Natural killer cell (primary cell): ENCODE results near the gene CHCHD3. TPM values are rescaled to one million over a fixed set of nuclear protein-coding genes. Genes with fewer than 3 reads are reported as not detected.

Experiments
- ATAC-seq, 3 donors: fragments of 150-1000 bp in 2 of 3; fragments of 200-7000 bp in 1 of 3; cut with Tn5 transposase; 1 replicate in 1 of 3; 2 replicates in 2 of 3; pipeline ENCODE4 v1.10.0; 2021; ENCODE audit warnings: mild to moderate bottlenecking in 2 of 3, moderate library complexity in 2 of 3
- DNase-seq, 2 donors: peaks; one replicate each; pipeline versions ENCODE4 v3.0.0 to v3.0.0-alpha.2; 2013 to 2021; ENCODE audit warnings: mixed read lengths in 1 of 2
- H3K27ac ChIP-seq: one replicate; pipeline ENCODE4 v1.5.1; 2013; ENCODE audit warnings: mild to moderate bottlenecking, low read length
- H3K27me3 ChIP-seq: one replicate; pipeline ENCODE4 v1.6.1; 2013; ENCODE audit warnings: low read length; ENCODE audit not compliant: control insufficient read depth, insufficient read depth
- H3K36me3 ChIP-seq: one replicate; pipeline ENCODE4 v1.6.1; 2013; ENCODE audit warnings: low read length; ENCODE audit not compliant: control insufficient read depth, insufficient read depth
- H3K4me1 ChIP-seq: one replicate; pipeline ENCODE4 v1.6.1; 2013; ENCODE audit warnings: low read length; ENCODE audit not compliant: control insufficient read depth, insufficient read depth
- H3K4me3 ChIP-seq: one replicate; pipeline ENCODE4 v1.5.1; 2013; ENCODE audit warnings: low read length
- H3K9me3 ChIP-seq: one replicate; pipeline ENCODE4 v1.6.1; 2013; ENCODE audit warnings: low read length; ENCODE audit not compliant: control insufficient read depth, insufficient read depth
- H3K27ac Mint-ChIP-seq, 2 donors: one replicate each; pipeline ENCODE4 v1.8.0; 2022; ENCODE audit warnings: mild to moderate bottlenecking in 2 of 2, mixed read lengths in 2 of 2, moderate library complexity in 1 of 2
- H3K27me3 Mint-ChIP-seq, 2 donors: one replicate each; pipeline ENCODE4 v1.8.0; 2022; ENCODE audit warnings: low read depth in 2 of 2, mixed read lengths in 2 of 2
- H3K36me3 Mint-ChIP-seq: one replicate; pipeline ENCODE4 v1.8.0; 2022; ENCODE audit warnings: mixed read lengths
- H3K4me1 Mint-ChIP-seq, 2 donors: one replicate each; pipeline ENCODE4 v1.8.0; 2022; ENCODE audit warnings: mixed read lengths in 2 of 2
- H3K4me3 Mint-ChIP-seq: one replicate; pipeline ENCODE4 v1.8.0; 2022; ENCODE audit warnings: mild to moderate bottlenecking, moderate library complexity, mixed read lengths
- H3K9me3 Mint-ChIP-seq, 2 donors: one replicate each; pipeline ENCODE4 v1.8.0; 2022; ENCODE audit warnings: mixed read lengths in 2 of 2
- CTCF ChIP-seq: fragments of 200-600 bp; IDR thresholded peaks from one replicate; pipeline ENCODE4 v1.8.0; 2022; ENCODE audit warnings: antibody characterized with exemption
- WGBS: methylation state at CpG from one replicate; pipeline ENCODE4 v1.1.7; 2013; ENCODE audit warnings: missing lambda C conversion rate; ENCODE audit not compliant: insufficient coverage; 5-methylcytosine and 5-hydroxymethylcytosine counted together
- intact Hi-C: fragments of 100-400 bp; cut with micrococcal nuclease; formaldehyde crosslinking; loops from one replicate; pipeline ENCODE4 v1.14.2; 2022
- total RNA-seq, 4 donors: library from RNA; stranded (reverse); fragments of 120-200 nt in 1 of 4; gene quantifications; one replicate each; pipeline versions ENCODE4 v1.2.3 to v1.2.4, GENCODE V29; 2013 to 2022

The CHCHD3 gene
- total RNA-seq, 3 donors from 2014 or later (not counting 1 experiment from before 2014, with no cell fraction given): 35.2 to 41.0 (median 35.9) TPM

- no peak for TF ChIP-seq CTCF
These were observed 115.9 kb downstream of the CHCHD3 start for GRCh38 chr7:132965951-132966350.

GRCh38 chr7:132964876-132965275 lies 117.0 kb downstream of the CHCHD3 start:
- H3K4me1 Mint-ChIP-seq: peaks cover 12 to 19% of the 10 kb centered on the region in 2 donors
- Histone ChIP-seq H3K4me1 (no peaks in the 10 kb centered on the region), H3K4me3 (no peak overlapping the region), H3K9me3 (no peaks in the 10 kb centered on the region), H3K36me3 (no peaks in the 10 kb centered on the region), H3K27me3 (no peaks in the 10 kb centered on the region), H3K27ac (no peak overlapping the region)
- no peaks in the 10 kb centered on the region for H3K9me3 Mint-ChIP-seq
- H3K36me3 Mint-ChIP-seq: no peaks in the 10 kb centered on the region
- no peaks in the 10 kb centered on the region for H3K27me3 Mint-ChIP-seq
- no peak overlapping the region for H3K4me3 Mint-ChIP-seq
- ATAC-seq (peak in 1 of 3 donors; percentile 60), DNase-seq (no peak)
- 54% methylated on average over 6 of the region's 6 CpGs for WGBS
- intact Hi-C loops: no loop called here
- H3K27ac Mint-ChIP-seq: peak overlapping the region in 1 of 2 donors; percentile 43
- TF ChIP-seq CTCF: no peak

More at GRCh38 chr7:132965951-132966350, 115.9 kb downstream of the CHCHD3 start:
- Histone ChIP-seq H3K27me3 (no peaks in the 10 kb centered on the region), H3K4me1 (no peaks in the 10 kb centered on the region), H3K36me3 (no peaks in the 10 kb centered on the region), H3K4me3 (no peak overlapping the region), H3K9me3 (no peaks in the 10 kb centered on the region), H3K27ac (no peak overlapping the region)
- 92% methylated on average over 2 of the region's 3 CpGs for WGBS
- H3K36me3 Mint-ChIP-seq: no peaks in the 10 kb centered on the region
- peak overlapping the region in 1 of 2 donors; percentile 43 for H3K27ac Mint-ChIP-seq
- H3K4me1 Mint-ChIP-seq: peaks cover 18 to 25% of the 10 kb centered on the region in 2 donors
- no peak for DNase-seq
- H3K27me3 Mint-ChIP-seq: no peaks in the 10 kb centered on the region
- H3K9me3 Mint-ChIP-seq: no peaks in the 10 kb centered on the region
- H3K4me3 Mint-ChIP-seq: no peak overlapping the region
- ATAC-seq: no peak
- intact Hi-C loops: no loop called here

- intact Hi-C loops: no loop called here
- Histone ChIP-seq H3K36me3 (no peaks in the 10 kb centered on the region), H3K9me3 (no peaks in the 10 kb centered on the region), H3K27me3 (no peaks in the 10 kb centered on the region), H3K4me1 (no peaks in the 10 kb centered on the region), H3K4me3 (no peak overlapping the region), H3K27ac (no peak overlapping the region)
- WGBS: 98% methylated on average over 5 of the region's 6 CpGs
- H3K36me3 Mint-ChIP-seq: no peaks in the 10 kb centered on the region
- no peak overlapping the region for H3K27ac Mint-ChIP-seq
- no peak overlapping the region for H3K4me3 Mint-ChIP-seq
- ATAC-seq: no peak
- no peak for TF ChIP-seq CTCF
- H3K4me1 Mint-ChIP-seq: peaks cover 6 to 8% of the 10 kb centered on the region in 2 donors
- no peaks in the 10 kb centered on the region for H3K27me3 Mint-ChIP-seq
- DNase-seq: no peak
- no peaks in the 10 kb centered on the region for H3K9me3 Mint-ChIP-seq
These were observed 122.0 kb downstream of the CHCHD3 start for GRCh38 chr7:132959891-132960290.

GRCh38 chr7:132956556-132956955 lies 125.3 kb downstream of the CHCHD3 start:
- no peak overlapping the region for H3K27ac Mint-ChIP-seq
- ATAC-seq (no peak), DNase-seq (no peak)
- H3K27ac ChIP-seq: no peak overlapping the region
- 100% methylated on average over 2 of the region's 2 CpGs for WGBS
- intact Hi-C loops: no loop called here
- no peaks in the 10 kb centered on the region for H3K9me3 Mint-ChIP-seq
- no peak overlapping the region for H3K4me3 Mint-ChIP-seq
- no peaks in the 10 kb centered on the region for H3K27me3 Mint-ChIP-seq
- H3K4me1 ChIP-seq: no peaks in the 10 kb centered on the region
- H3K27me3 ChIP-seq: no peaks in the 10 kb centered on the region
- H3K4me1 Mint-ChIP-seq: peaks cover 6 to 8% of the 10 kb centered on the region in 2 donors
- TF ChIP-seq CTCF: no peak
- no peaks in the 10 kb centered on the region for H3K36me3 ChIP-seq
- no peak overlapping the region for H3K4me3 ChIP-seq
- no peaks in the 10 kb centered on the region for H3K9me3 ChIP-seq
- H3K36me3 Mint-ChIP-seq: no peaks in the 10 kb centered on the region
